GM21526 (cell line): ENCODE results near the gene CCR5AS.
"Not testable (repeated sequence)": the region's sequence is repeated elsewhere in the genome, so short reads cannot be mapped to it uniquely, and the experiment has no call there.

Experiments
- ATAC-seq: cut with Tn5 transposase; IDR thresholded peaks from one replicate; pipeline ENCODE4 v1.9.1; 2021; ENCODE audit warnings: moderate library complexity; ENCODE audit not compliant: unreplicated experiment, low FRiP score

Gene CCR5AS

GRCh38 chr3:46429671-46430070 lies 22.8 kb upstream of the CCR5AS start:
- ATAC-seq, result no peak

- ATAC-seq, result no peak
Measured at GRCh38 chr3:46429250-46429649, 22.4 kb upstream of the CCR5AS start.

GRCh38 chr3:46427916-46428833 lies 21.3 kb upstream of the CCR5AS start:
- ATAC-seq, result no peak

- ATAC-seq, result not testable (repeated sequence)
Measured at GRCh38 chr3:46427404-46427803, 20.5 kb upstream of the CCR5AS start.

- not testable (repeated sequence) for ATAC-seq
Measured at GRCh38 chr3:46426476-46426875, 19.6 kb upstream of the CCR5AS start.

- ATAC-seq, result no peak
Measured at GRCh38 chr3:46423588-46423987, 16.7 kb upstream of the CCR5AS start.

- ATAC-seq, result no peak
Measured at GRCh38 chr3:46422617-46423016, 15.8 kb upstream of the CCR5AS start.

- ATAC-seq, result no peak
Measured at GRCh38 chr3:46420931-46421330, 14.1 kb upstream of the CCR5AS start.

- no peak for ATAC-seq
Measured at GRCh38 chr3:46419816-46420215, 12.9 kb upstream of the CCR5AS start.

- ATAC-seq, result no peak
Measured at GRCh38 chr3:46417841-46418611, 11.2 kb upstream of the CCR5AS start.

GRCh38 chr3:46416811-46417510 lies 10.1 kb upstream of the CCR5AS start:
- ATAC-seq, result no peak

GRCh38 chr3:46416125-46416810 lies 9.4 kb upstream of the CCR5AS start:
- ATAC-seq, result no peak

- ATAC-seq, result no peak
Measured at GRCh38 chr3:46414739-46415138, 7.9 kb upstream of the CCR5AS start.

- ATAC-seq, result no peak
Measured at GRCh38 chr3:46413951-46414350, 7.1 kb upstream of the CCR5AS start.

- no peak for ATAC-seq
Measured at GRCh38 chr3:46412786-46413298, 6.0 kb upstream of the CCR5AS start.

- no peak for ATAC-seq
Measured at GRCh38 chr3:46411271-46411670, 4.4 kb upstream of the CCR5AS start.

- ATAC-seq, result no peak
Measured at GRCh38 chr3:46410669-46411068, 3.8 kb upstream of the CCR5AS start.

- ATAC-seq, result no peak
Measured at GRCh38 chr3:46409739-46410489, 3.0 kb upstream of the CCR5AS start.

- ATAC-seq, result no peak
Measured at GRCh38 chr3:46408853-46409252, 2.0 kb upstream of the CCR5AS start.

- no peak for ATAC-seq
Measured at GRCh38 chr3:46407970-46408369, 1.1 kb upstream of the CCR5AS start.
